Anterior cingulate cortex (tissue), 58 donors: ENCODE results near the gene WDFY3.

ENCODE experiments used
- DNase-seq, 58 donors: peaks; one replicate each; lab custom pipeline; 2025; lab: John Stamatoyannopoulos, UW

WDFY3 gene

GRCh38 chr4:84913176-84913575 is 53.3 kb downstream of the WDFY3 start:
- DNase-seq, result no peak

GRCh38 chr4:84912741-84913140 is 53.7 kb downstream of the WDFY3 start:
- DNase-seq, result no peak

- no peak for DNase-seq
These were observed 57.6 kb downstream of the WDFY3 start for GRCh38 chr4:84908876-84909275.

- DNase-seq, result no peak
These were observed 59.3 kb downstream of the WDFY3 start for GRCh38 chr4:84907145-84907544.

GRCh38 chr4:84905646-84906045 is 60.8 kb downstream of the WDFY3 start:
- no peak for DNase-seq

- DNase-seq, result no peak
These were observed 64.7 kb downstream of the WDFY3 start for GRCh38 chr4:84901740-84902281.

GRCh38 chr4:84901173-84901572 is 65.3 kb downstream of the WDFY3 start:
- no peak for DNase-seq

GRCh38 chr4:84899616-84900015 is 66.9 kb downstream of the WDFY3 start:
- DNase-seq, result no peak

- no peak for DNase-seq
These were observed 69.0 kb downstream of the WDFY3 start for GRCh38 chr4:84897516-84897915.

- no peak for DNase-seq
These were observed 71.2 kb downstream of the WDFY3 start for GRCh38 chr4:84895283-84895682.

GRCh38 chr4:84894621-84895020 is 71.9 kb downstream of the WDFY3 start:
- DNase-seq, result no peak

GRCh38 chr4:84892950-84893349 is 73.5 kb downstream of the WDFY3 start:
- DNase-seq, result no peak

GRCh38 chr4:84887824-84888223 is 78.7 kb downstream of the WDFY3 start:
- DNase-seq, result no peak

- no peak for DNase-seq
These were observed 86.8 kb downstream of the WDFY3 start for GRCh38 chr4:84879651-84880200.

- DNase-seq, result no peak
These were observed 87.9 kb downstream of the WDFY3 start for GRCh38 chr4:84878546-84878945.

- DNase-seq, result no peak
These were observed 88.4 kb downstream of the WDFY3 start for GRCh38 chr4:84878090-84878489.

GRCh38 chr4:84877051-84877833 is 89.2 kb downstream of the WDFY3 start:
- no peak for DNase-seq

- DNase-seq, result no peak
These were observed 90.7 kb downstream of the WDFY3 start for GRCh38 chr4:84875636-84876371.

GRCh38 chr4:84874619-84875018 is 91.9 kb downstream of the WDFY3 start:
- DNase-seq, result no peak

GRCh38 chr4:84870398-84871163 is 95.9 kb downstream of the WDFY3 start:
- DNase-seq, result no peak

GRCh38 chr4:84866295-84866694 is 100.2 kb downstream of the WDFY3 start:
- DNase-seq, result no peak
